NCI-H510A (cell line): ENCODE measurements around the gene TGFB2.

ENCODE experiments used
- DNase-seq: peaks from one replicate; lab custom pipeline; 2025; lab: John Stamatoyannopoulos, UW

TGFB2 gene

DNA sequence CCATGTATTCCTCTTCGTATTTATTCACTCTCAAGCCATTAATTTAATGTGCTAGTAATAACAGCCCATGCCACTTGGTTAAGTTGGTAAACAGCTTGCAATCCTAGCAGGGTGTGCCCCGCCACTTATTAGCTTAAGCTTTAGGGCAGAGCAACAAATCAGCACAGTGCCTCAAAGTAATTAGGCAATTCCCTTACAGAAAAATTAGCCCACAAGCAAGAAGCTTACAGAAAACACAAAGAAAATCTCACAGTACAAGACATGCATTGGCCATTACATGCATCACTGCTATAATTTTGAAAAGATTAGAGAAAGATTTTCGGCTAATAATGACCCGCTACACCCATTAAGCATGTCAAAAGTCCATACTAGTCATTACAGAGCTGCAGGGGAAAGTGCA, 47.6 kb downstream of the TGFB2 start:
- no peak for DNase-seq

DNA sequence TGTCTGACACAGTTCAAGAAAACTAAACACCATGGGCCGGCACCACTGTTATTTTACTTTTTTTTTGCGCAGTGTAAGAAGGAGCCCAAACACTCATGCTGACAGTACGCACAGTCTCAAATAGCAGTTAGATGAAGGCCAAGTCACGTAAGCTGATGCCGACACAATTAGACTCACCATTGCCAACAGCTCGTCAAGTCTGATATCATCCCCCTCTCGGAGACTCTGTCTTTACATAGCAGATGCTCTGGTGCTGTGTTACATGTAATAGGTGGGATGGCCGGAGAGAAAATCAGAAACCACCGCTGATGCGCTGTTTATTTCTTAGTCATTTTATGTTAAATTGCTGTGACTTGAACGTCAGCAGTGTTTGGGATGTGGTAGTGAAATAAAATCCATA, 49.3 kb downstream of the TGFB2 start:
- DNase-seq: no peak

- no peak for DNase-seq
These were observed 49.9 kb downstream of the TGFB2 start for GRCh38 chr1:218394989-218395388.

DNA sequence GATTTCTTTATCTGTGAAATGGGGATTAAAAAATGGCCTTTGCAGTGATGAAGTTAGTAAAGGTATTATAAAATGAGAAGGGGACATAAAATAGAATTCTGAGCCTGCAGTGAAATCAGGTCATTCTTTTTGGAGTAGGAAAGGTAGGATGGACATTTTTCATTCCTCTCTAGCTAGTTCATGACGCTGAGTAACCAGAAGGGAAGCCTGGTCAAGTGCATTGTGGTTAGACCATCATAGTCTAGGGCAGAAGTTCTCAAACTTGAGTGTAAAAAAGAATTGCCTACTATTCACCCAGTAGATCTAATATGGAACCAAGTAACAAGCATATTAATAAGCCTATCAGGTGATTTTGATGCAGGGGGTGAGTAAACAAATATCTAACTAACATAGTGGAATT, 50.8 kb downstream of the TGFB2 start:
- DNase-seq: no peak

- no peak for DNase-seq
These were observed 52.7 kb downstream of the TGFB2 start for GRCh38 chr1:218397752-218398339.

DNA sequence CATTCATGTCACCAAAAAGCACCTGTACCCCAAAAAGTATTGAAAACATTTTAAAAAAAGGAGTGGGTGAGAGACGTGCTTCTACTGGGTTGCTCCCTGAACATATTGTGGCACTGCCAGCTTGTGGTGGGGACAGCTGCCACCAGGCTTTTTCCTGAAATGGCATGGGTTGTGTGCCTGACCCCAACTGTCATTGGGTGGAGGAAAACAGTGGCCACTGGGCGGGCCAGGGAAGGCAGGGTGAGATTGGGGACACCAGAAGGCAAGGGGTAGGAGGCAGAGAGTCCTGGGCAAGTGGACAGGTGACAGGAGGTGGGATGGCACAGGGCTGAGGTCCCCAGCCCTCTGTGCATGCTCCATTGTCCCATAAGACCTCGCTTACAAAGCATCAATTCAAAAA, 55.5 kb downstream of the TGFB2 start:
- DNase-seq: no peak

DNA sequence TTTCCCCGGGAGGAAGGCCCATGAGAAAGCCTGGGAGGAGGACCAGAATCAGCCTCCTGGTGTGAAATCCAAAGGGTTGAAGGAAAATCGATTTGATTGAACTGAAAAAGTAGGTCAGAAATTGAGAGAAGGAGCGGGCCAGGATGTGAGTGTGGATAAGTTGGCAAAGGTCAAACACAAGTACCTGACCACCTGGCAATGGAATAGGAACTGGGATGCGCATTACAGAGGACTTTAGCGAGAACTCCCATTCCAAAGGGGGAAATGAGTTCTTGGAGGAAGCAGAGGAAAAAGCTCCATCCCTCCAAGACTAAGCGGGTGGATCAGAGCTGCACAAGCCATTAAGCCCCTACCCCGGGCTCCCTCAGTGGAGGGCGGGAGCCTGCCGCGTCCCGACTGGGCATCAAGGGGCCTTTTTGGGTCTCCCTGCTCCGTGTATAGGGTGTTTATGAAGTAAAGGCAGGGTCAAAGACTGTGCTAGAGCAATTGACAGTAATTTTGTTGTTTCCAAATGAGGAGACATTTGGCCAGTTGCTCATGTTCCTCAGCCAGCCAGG, 56.4 kb downstream of the TGFB2 start:
- no peak for DNase-seq

DNA sequence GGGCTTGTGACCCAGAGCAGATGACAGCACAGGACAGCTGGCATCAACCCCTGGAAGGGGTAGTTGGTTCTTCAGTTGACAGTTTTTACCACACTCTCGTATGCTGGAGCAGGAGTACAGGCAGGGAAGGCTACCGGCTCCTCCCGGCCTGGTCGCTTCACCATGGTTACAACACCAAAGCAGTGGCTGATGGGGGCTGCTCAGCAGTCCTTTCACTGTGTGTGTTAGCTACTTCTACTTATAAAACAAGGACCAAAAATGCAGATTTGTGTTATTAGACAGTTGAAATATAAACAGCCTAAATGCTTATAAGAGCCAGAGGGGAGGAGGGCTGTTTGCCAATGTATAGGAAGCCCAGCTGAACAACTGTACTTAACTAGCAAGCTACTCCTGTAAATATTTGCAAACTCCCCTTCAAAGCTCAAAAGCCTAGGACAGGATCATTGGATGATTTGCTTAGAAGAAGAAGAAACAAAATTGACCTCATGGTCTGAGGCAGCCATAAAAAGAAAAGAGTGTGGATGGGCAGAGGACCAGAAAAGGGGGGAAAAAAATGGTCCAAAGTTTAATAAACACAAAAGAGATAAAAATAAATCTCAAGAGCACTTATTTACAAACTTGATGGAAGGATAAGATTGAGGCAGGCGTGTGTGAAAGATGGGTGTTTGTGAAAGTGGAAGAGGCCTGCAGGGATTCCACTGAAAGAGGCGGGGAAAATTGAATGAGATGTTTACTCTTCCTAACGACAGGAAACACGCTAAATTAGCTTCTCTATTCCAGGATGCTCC, 57.1 kb downstream of the TGFB2 start:
- peak; percentile 80 for DNase-seq

- DNase-seq: no peak
These were observed 57.6 kb downstream of the TGFB2 start for GRCh38 chr1:218402786-218403120.

- no peak for DNase-seq
These were observed 58.2 kb downstream of the TGFB2 start for GRCh38 chr1:218403300-218403699.

DNA sequence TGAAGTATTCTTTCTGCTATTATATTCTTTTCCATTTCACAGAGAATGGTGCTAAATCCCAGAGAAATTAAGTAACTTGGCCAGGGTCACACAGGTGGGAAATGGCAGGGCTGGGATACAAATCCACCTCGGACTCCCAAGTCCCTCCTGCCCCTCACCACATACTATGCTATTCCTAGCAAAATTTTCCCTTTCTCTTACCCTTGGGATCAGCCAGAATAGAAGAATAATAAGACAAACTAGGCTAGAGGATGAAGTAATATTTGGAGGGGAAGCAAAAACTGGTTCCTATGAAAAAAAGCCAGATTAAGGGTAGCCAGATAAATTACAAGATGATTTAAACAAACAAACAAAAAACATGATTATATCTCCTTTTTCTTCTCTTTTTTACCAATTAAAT, 62.5 kb downstream of the TGFB2 start:
- DNase-seq: no peak

GRCh38 chr1:218408135-218408534, 63.0 kb downstream of the TGFB2 start:
- no peak for DNase-seq

- no peak for DNase-seq
These were observed 63.8 kb downstream of the TGFB2 start for GRCh38 chr1:218408942-218409341.

GRCh38 chr1:218409946-218410510, 64.9 kb downstream of the TGFB2 start:
- no peak for DNase-seq

- DNase-seq: no peak
These were observed 66.0 kb downstream of the TGFB2 start for GRCh38 chr1:218411101-218411500.

DNA sequence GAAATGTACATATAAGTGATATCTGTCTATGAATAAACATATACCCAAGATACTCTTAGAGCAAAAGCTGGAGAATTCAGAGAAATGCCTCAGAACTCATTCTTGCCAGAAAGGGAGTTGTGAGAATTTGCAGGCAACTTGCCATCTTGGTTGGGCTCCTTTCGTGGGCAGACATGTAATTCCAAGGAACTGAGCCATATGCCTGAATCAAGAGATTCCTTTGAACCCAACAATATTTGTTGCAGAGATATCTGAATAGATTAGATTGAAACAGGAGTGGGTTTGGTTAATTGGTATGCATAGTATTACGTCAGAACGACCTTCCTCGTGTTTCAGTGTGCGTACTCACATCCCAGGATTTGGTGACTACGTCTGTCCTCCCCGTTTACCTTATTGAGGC, 67.0 kb downstream of the TGFB2 start:
- DNase-seq: no peak

GRCh38 chr1:218413179-218413578, 68.0 kb downstream of the TGFB2 start:
- DNase-seq: no peak

- DNase-seq: no peak
These were observed 69.1 kb downstream of the TGFB2 start for GRCh38 chr1:218414060-218414728.

DNA sequence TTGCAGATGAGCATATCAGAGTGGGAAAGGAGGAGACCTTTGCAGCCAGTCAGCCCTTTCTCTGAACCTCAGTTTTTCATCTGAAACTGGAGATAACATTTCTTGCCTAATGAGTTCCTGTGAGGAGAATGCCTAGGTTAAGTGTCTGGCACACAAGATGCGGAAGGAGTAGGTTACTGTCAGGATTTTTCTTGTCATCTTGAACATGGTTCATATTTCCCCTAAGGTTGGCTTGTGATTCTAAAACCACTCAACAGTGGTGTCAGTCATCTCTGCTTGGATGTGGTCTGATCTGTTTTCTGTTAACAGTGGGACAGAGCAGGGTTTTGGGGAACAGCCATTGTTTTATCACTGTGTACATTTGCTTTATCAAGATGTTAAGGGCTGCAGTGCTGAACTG, 70.6 kb downstream of the TGFB2 start:
- no peak for DNase-seq

- no peak for DNase-seq
These were observed 76.4 kb downstream of the TGFB2 start for GRCh38 chr1:218421531-218421930.

- no peak for DNase-seq
These were observed 79.4 kb downstream of the TGFB2 start for GRCh38 chr1:218424502-218424901.

- DNase-seq: no peak
These were observed 80.7 kb downstream of the TGFB2 start for GRCh38 chr1:218425647-218426342.
